ENCODE measurements around the gene FAM193B.

The FAM193B gene

DNA sequence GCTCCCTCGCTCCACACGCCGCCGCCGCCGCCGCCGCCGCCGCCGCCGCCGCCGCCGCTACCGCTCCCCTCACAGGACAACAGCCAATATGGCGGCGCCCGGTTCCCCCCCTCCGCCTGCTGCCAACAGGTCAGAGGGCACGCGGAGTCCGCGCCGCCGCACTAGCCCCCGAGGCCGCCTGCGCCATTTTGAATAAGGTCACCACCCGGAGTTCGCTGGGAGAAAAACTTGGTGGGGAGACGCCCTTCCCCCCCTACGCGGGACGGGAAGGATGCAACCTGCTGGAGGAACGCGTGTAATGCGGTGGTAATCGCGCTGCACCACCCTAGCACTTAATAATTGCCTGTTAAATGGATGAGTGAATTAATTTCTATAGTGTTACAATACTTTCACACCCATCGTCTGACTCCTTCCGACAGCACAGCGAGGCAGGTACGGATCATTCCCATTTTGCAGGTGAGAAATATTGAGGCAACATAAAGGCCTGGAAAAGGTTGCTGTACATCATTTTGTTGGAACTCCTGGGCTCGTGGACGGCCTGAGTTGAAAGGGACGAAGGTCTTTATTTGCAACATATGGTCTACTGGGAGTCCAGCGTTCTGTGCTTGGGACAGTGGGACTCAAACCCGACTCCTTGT, at the start of gene FAM193B:
FAM193B (minus strand) TSS at position 90 of the 638 bp plus-strand sequence. CDS start 105 bp downstream, outside the sequence.
- peak; percentile 86 for DNase-seq (ENCODE audit: low read depth)

DNA sequence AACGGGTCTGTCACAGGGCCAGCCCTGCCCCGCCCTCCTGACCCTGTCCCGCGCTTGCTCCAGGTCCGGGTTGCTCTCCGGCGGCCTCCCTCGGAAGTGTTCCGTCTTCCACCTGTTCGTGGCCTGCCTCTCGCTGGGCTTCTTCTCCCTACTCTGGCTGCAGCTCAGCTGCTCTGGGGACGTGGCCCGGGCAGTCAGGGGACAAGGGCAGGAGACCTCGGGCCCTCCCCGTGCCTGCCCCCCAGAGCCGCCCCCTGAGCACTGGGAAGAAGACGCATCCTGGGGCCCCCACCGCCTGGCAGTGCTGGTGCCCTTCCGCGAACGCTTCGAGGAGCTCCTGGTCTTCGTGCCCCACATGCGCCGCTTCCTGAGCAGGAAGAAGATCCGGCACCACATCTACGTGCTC, 49.8 kb upstream of the FAM193B start:
- DNase-seq (ENCODE audit: low read depth) = no peak

DNA sequence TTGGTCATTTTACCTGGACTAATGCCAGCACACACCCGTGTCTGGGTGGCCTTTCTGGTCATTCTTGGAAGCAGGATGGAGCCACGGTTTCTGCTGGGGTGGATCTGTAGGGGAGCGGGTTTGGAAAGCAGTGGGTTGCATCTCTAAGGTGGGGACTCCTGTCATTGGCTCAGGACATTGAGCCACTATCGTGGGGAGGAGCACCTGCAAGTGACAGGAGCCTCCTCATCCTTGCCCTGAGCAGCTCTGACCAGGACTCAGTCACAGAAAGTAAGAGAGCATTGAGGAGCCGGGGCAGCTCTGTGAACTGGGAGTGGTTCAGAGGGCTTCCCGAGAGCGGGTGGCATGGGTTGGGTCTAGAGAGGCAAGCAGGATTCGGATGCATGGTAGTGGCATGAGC, 49.3 kb upstream of the FAM193B start:
- DNase-seq (ENCODE audit: low read depth) = no peak

DNA sequence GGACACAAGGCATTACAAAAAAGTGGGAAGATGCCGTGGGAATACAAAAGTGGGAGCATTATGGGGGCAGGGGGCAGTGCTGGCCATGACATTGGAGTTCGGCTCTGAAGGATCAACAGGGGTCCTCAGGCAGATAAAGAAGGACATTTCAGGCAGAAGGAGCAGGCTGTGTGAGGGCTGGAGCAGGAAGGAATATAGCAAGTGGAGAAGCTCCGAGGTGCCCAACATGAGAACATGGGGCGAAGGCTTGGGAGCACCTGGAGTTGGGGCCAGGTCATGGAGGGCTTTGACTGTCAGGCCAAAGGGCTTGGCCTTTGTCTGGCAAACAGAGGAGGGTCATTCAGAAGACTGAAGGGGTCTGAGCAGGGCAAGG, 48.1 kb upstream of the FAM193B start:
- no peak for DNase-seq (ENCODE audit: low read depth)

DNA sequence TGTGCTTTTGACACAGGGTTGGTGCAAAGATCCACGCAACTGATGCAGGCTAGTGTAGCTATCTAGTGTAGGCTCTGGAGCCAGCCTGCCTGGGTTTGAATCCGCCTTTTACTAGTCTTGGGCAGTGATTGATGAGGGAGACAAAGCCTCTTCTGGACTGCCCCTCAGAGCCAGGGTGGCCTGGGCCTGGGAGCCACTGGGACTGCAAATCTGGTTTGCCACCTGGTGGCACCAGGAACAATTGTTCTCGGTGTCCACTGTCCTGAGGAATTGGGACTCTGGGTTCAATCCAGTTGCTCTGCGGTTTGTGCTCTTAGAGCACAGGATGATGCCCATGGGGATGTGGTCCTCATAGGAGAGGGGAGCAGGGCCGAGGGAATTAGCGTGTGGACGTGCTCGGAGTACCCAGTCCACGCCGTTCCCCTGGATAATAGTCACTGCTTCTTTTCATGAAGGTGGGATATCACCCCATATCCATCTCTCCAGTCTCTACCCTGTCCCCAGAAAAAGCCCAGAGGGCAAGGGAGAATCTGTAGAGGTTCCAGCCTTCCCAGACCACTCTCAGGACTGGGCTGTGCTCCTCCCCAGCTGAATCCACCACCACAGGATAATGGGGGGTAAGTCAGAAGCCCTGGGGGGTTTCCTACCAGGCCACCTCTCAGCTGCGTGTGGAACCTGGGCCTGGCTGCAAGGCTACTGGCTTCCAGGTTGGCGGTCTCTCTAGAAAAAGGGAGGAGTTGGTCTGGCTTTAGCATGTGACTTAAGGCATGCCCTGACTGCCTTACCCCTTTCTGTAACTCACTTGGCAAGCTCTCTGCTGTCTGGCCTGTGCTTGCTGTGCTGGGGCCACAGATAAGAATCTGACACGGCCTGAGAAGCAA, 47.5 kb upstream of the FAM193B start:
- no peak for DNase-seq (ENCODE audit: low read depth)

DNA sequence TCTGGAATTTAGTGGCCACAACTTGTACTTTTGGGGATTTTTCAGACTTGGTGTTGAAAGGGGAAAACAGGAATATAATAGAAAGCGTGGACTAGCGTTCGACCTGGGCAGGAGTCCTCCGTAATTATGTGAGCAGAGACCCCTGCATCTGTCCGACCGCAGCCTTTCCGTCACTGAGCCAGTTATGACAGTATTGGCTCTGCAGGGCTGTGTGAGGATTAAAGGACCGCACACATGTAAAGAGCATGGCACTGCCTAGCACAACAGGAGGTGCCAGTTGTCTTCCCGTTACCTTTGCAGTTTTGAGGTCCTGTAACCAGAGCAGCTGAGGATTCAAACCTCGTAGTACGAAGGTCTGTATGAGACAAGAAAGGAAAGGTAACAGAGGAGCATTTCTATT, 46.8 kb upstream of the FAM193B start:
- no peak for DNase-seq (ENCODE audit: low read depth)

DNA sequence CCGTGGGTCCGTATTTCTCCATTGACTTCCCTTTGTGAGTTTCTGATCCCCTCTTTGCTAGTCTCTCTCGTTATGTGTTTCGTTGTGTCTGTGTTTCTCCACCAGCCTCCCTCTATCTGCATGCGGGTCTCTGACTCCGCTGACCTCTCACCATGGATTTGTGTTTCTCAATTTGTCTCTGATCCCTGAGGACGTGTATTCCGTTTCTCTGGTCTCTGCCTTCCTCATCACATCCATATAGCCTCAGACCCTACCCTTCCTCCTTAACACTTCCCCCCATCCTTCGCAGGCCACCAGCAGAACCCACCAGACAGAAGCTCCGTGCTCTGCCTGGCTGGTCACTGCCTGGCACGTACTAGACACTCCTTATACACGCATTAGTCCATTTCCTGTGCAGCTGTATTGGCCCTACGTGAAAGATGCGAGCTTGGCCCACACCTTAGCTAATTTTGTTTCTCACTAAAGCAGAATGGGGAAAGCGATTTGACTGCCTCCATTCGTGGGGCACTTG, 46.2 kb upstream of the FAM193B start:
- no peak for DNase-seq (ENCODE audit: low read depth)

DNA sequence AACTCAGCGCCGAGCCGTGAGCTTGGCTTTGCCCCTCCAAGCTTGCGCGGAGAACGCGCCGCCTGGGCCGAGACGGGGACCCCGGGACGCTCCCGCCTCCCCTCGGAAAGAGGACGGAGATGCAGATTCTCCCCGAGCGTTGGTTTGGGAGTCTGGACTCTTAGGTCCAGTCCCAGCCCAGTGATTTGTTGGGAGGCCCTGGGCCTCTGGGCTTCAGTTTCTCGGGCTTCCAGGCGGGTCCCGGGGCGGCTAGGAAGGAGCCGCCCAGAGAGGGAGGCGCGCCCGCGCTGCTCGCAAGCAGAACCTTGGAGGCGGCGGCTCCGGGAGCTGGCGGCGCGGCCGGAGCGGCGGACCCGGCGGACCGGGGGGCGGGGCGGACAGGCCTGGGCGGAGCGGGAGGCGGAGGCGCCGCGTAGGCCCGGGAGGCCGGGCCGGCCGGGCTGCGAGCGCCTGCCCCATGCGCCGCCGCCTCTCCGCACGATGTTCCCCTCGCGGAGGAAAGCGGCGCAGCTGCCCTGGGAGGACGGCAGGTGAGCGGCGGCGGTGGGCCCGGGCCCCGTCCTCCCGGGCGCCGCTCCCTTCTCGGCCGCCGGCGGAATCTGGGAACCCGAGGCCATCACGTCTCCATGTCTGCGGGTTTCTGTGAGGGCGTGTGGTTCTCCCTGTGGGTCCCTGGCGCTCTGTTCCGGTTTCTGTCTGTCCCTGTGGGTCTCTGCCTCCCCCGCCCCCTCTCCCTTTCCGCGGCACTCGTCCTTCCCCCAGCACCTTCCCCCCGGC, 45.6 kb upstream of the FAM193B start, which contains the start of gene B4GALT7:
B4GALT7 (plus strand) TSS at position 402 of the 777 bp plus-strand sequence; CDS start at position 481, 79 bp downstream.
- DNase-seq (ENCODE audit: low read depth) = peak; percentile 76

DNA sequence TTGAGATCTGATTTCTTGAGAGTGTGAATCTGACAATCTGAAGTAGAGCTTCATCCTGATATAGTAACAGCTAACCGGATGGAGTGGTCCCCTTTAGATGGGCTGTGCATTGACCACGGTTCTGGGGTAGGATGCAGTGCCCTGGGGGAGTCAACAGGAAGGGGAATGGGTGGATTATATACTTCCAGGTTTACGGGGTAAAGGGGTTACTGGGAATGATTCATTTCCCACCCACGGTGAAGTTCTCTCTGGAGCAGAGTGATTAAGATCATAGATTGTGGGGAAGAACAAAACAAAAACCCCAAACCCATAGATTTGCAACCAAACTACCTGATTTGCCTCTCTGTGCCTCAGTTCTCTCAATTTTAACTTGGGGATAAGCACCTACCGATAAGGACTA, 44.1 kb upstream of the FAM193B start:
- DNase-seq (ENCODE audit: low read depth) = no peak

DNA sequence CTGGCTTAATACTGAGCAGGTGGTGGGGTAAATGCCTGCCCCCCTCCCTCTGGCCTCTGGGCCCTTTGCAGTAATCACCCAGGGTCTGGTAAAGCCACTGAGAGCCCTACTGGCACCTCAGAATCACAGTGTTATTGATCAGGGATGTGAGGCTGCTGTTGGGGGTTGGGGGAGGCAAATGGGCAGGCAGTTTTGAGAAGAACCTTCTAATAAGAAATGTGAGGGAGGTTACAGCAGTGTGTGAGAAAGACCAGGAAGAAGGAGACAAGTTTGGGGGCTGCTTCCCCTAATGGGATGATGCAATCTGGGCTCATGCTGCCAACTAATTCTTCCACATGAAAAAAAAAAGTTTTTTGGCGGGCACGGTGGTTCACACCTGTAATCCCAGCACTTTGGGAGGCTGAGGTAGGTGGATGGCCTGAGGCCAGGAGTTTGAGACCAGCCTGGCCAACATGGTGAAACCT, 42.4 kb upstream of the FAM193B start:
- no peak for DNase-seq (ENCODE audit: low read depth)

DNA sequence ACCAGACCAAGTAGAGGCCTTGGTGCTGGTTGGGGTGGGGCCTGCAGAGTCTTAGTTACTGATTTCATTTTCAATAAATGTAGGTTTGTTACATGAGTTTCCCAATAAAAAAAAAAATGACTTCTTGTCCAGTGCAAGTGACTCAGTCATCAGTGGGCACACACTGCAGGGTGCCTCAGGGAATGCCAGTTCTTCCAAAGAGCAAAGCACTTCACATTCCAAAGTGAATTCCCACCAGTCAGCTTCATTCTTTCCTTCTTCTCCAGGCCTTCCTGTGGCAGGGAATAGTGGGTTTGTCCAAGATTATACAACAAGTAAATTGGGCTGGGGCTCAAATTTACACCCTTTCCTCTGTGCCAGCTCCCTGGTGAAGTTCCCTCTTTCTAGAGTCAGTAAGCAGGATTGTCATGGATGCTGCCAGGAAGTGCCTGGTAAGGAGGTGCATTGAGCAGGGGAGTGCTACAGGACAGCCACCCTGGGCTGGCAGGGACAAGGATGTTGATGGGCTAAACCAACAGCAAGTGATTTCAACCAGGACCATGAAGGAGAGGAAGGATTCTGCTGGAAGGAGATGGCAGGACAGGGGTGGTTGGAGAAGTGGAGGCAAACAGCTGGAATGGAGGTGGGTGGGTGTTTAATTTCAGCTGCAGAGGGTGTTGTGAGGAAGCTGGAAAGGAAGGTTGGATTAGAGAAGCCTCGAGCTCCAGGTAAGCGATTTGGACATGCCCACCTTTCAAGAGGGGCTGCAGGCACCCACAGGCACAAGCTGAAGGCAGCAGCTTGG, 41.8 kb upstream of the FAM193B start:
- DNase-seq (ENCODE audit: low read depth) = no peak

DNA sequence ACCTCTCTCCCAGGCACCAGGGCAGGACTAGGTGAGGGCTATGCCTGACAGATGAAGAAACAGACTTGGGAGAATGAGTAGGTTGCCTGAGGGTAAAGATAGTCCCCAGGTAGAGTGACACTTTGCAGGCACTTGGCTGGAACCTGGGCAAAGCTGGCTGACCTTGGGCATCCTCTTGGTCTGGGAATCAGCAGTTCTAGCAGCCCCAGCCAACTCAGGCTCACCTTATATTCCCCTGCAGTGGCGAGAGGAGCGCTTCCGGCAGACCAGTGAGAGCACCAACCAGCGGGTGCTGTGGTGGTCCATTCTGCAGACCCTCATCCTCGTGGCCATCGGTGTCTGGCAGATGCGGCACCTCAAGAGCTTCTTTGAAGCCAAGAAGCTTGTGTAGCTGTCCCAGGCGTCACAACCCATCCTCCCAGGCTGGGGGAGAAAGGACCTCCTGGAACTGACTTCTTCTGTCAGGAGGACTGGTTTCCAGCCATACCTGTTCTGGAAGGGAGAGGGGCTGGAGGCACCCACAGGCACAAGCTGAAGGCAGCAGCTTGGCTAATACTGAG, 40.7 kb upstream of the FAM193B start:
- no peak for DNase-seq (ENCODE audit: low read depth)

DNA sequence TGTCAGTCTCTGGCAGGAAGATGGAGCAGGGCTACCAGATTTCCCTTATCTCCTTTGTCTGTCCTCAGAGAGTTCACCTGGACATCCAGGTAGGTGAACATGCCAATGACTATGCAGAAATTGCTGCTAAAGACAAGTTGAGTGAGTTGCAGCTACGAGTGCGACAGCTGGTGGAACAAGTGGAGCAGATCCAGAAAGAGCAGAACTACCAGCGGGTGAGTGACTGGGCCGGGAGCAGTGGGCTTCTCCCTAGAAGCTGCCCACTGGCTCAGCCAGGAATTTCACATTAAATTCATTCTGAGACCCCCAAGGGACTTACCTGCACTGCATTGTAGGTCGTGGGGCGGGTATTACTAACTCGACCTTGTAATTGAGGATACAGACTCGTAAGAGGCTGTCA, 39.7 kb upstream of the FAM193B start:
- DNase-seq (ENCODE audit: low read depth) = no peak

DNA sequence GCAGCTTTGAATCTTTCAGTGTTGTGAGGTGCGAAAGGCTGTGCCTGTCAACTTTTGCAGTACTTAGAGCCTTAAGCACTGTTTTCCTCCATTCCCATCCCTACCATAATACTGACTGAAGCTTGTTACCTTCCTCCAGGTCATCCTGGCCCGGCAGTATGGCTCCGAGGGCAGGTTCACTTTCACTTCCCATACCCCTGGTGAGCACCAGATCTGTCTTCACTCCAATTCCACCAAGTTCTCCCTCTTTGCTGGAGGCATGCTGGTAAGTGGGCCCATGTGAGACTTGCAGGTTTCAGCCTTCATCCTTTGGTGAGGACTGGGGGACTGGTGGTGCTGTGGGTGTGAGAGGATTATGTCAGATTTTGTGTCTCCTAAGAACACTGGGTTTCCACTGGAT, 39.1 kb upstream of the FAM193B start:
- DNase-seq (ENCODE audit: low read depth) = no peak

DNA sequence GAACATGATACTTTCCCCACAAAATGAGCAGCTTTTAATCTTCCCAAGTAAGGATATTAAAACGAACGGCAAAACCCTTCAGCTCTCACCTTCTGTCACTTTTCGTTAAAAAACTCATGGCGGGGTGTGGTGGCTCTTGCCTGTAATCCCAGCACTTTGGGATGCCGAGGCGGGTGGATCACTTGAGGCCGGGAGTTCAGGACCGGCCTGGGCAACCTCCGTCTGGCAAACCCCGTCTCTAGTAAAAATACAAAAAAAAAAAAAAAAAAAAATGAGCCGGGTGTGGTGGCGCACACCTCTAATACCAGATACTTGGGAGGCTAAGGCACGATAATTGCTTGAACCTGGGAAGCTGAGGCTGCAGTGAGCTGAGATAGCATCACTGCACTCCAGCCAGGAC, 38.5 kb upstream of the FAM193B start:
- no peak for DNase-seq (ENCODE audit: low read depth)

DNA sequence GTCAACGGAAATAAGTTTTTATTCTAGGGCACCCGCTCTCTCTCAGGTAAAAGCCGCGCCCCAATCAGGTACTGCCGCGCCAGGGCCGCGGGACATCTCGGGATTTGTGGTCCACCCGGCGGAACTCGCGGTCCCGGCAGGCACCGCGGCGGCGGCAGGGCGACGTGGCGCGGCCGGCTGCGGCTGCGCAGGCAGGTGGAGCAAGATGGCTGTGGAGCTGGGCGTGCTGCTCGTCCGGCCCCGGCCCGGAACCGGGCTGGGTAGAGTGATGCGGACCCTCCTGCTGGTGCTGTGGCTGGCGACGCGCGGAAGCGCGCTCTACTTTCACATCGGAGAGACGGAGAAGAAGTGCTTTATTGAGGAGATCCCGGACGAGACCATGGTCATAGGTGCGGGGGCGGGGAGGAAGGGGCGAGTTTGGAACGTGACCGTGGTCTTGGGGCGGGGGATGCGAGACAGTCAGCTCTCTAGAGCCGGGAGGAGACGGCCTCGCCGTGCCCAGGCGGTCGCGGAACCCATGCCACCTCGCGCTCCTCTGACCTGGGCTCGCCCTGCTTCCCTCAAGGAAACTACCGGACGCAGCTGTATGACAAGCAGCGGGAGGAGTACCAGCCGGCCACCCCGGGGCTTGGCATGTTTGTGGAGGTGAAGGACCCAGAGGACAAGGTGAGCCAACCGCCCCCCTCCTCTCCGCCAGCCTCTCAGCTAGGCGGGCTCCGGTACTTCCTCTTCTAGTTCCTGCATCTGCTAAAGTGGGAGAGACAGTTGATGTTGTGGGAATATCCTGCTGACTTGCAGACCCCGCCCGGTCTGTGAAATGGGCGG, 37.9 kb upstream of the FAM193B start, which contains the start of gene TMED9:
TMED9 (plus strand) TSS at position 194 of the 825 bp plus-strand sequence; CDS start at position 206, 12 bp downstream.
- DNase-seq (ENCODE audit: low read depth) = peak; percentile 69

DNA sequence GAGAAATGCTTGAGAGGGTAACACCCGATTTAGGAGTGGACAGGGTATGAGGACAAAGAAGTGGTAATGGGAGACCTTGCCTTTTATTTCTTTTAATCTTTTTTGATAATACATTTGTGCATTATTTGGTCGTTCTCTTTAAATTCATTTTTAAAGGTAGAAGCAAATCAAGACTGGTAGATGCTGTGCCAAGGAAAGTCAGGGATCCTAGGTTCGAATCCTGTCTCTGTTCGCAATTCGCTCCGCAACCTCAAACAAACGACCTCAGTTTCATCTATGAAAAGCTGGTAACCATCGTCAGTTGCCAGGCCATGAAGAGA, 37.3 kb upstream of the FAM193B start:
- no peak for DNase-seq (ENCODE audit: low read depth)

DNA sequence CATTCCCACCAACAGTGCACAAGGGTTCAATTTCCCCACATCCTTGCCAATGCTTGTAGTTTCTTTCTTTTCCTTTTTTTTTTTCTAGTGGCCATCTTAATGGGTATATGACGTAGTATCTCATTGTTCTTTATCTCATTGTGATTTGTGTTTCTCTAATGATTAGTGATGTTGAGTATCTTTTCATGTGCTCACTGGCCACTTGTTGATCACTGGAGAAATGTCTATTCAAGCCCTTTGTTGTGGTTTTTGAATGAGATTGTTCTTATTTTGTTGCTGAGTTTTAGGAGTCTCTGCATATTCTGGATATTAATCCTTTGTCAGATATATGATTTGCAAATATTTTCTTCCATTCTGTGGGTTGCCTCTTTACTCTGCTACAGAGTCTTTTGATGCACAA, 36.0 kb upstream of the FAM193B start:
- DNase-seq (ENCODE audit: low read depth) = no peak

DNA sequence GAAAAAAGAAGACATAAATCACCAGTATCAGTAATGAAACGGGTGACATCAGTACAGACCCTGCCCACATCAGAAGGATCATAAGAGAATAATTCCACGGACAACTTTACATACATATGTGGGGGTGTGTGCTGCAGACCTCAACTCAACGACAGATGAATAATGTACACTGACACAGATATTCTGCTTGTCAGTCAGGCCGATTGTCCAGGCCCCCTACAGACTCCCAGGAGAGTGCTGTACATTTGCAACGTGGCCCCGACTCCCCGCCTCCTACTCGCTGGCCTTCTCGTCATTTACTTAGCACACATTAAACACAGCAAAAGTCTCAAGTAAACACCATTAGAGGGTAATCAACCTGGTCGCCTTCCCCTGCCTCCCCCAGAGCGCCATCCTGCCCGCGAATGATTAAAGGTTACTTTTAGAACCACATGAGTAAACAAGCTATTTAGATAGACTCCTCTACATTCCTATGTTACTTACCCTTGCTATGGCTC, 34.1 kb upstream of the FAM193B start:
- no peak for DNase-seq (ENCODE audit: low read depth)

DNA sequence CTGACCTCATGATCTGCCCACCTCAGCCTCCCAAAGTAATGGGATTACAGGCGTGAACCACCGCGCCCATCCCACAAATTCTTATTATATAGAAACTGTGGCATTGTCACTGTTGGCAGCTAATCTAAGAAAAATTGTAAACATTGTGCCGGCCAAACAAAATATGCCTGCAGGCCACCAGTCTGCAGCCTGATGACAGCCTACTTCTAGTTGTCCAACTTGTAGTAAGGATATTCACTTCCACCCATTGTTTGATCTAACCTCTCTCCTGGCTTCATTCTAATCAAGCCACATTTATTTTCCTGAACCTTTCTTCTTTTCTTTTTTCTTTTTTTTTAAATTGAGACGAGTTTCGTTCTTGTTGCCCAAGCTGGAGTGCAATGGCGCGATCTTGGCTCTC, 24.0 kb upstream of the FAM193B start:
- DNase-seq (ENCODE audit: low read depth) = no peak

Measured in fibroblast of gingiva (primary cell).